Activated naive CD4-positive, alpha-beta T cell treated with anti-CD3 and anti-CD28 coated beads, Interleukin-2, amount 50 U/mL, for 16 hours (primary cell): ENCODE measurements around the gene DGKG.

ENCODE experiments used
- DNase-seq: peaks from one replicate; pipeline ENCODE4 v3.0.0-alpha.2; 2020

Gene DGKG

GRCh38 chr3:186236357-186237020 is 125.5 kb downstream of the DGKG start:
- DNase-seq = no peak

GRCh38 chr3:186235554-186235953 is 126.5 kb downstream of the DGKG start:
- DNase-seq = no peak

- no peak for DNase-seq
Observed at GRCh38 chr3:186234152-186234551, 127.9 kb downstream of the DGKG start.

- no peak for DNase-seq
Observed at GRCh38 chr3:186226482-186226881, 135.6 kb downstream of the DGKG start.

GRCh38 chr3:186225603-186226002 is 136.4 kb downstream of the DGKG start:
- DNase-seq = no peak

- no peak for DNase-seq
Observed at GRCh38 chr3:186224041-186224610, 137.9 kb downstream of the DGKG start.

GRCh38 chr3:186223476-186223875 is 138.6 kb downstream of the DGKG start:
- DNase-seq = no peak

GRCh38 chr3:186221760-186222378 is 140.2 kb downstream of the DGKG start:
- DNase-seq = no peak

GRCh38 chr3:186220911-186221645 is 141.0 kb downstream of the DGKG start:
- DNase-seq = no peak

GRCh38 chr3:186220365-186220764 is 141.7 kb downstream of the DGKG start:
- no peak for DNase-seq

- DNase-seq = no peak
Observed at GRCh38 chr3:186219211-186219638, 142.8 kb downstream of the DGKG start.

- DNase-seq = no peak
Observed at GRCh38 chr3:186218421-186218820, 143.6 kb downstream of the DGKG start.

GRCh38 chr3:186217820-186218164 is 144.2 kb downstream of the DGKG start:
- no peak for DNase-seq

GRCh38 chr3:186216900-186217819 is 144.9 kb downstream of the DGKG start:
- DNase-seq = no peak

GRCh38 chr3:186214670-186215069 is 147.4 kb downstream of the DGKG start:
- no peak for DNase-seq

GRCh38 chr3:186213946-186214345 is 148.1 kb downstream of the DGKG start:
- no peak for DNase-seq

- DNase-seq = no peak
Observed at GRCh38 chr3:186212611-186213010, 149.4 kb downstream of the DGKG start.

- no peak for DNase-seq
Observed at GRCh38 chr3:186210852-186211500, 151.1 kb downstream of the DGKG start.

GRCh38 chr3:186209810-186210752 is 152.0 kb downstream of the DGKG start:
- no peak for DNase-seq

GRCh38 chr3:186208296-186208989 is 153.6 kb downstream of the DGKG start:
- DNase-seq = no peak
